HG03095 (cell line): Measurements from ENCODE around the gene NEK1.
"Not testable (repeated sequence)": the region's sequence is repeated elsewhere in the genome, so short reads cannot be mapped to it uniquely, and the experiment has no call there.

Experiments used
- ATAC-seq: cut with Tn5 transposase; IDR thresholded peaks from one replicate; pipeline ENCODE4 v1.9.1; 2021; ENCODE audit warnings: moderate library complexity; ENCODE audit not compliant: unreplicated experiment

NEK1 gene

GRCh38 chr4:169628579-169628978 is 16.2 kb upstream of the NEK1 start:
- ATAC-seq = no peak

GRCh38 chr4:169627307-169627706 is 14.9 kb upstream of the NEK1 start:
- ATAC-seq = peak; percentile 42

GRCh38 chr4:169626331-169627282 is 14.2 kb upstream of the NEK1 start:
- ATAC-seq = no peak

- ATAC-seq = no peak
Observed at GRCh38 chr4:169625886-169626285, 13.5 kb upstream of the NEK1 start.

- not testable (repeated sequence) for ATAC-seq
Observed at GRCh38 chr4:169624012-169624411, 11.6 kb upstream of the NEK1 start.

- no peak for ATAC-seq
Observed at GRCh38 chr4:169622566-169622965, 10.2 kb upstream of the NEK1 start.

GRCh38 chr4:169621731-169622492 is 9.5 kb upstream of the NEK1 start:
- no peak for ATAC-seq

GRCh38 chr4:169620880-169621248 is 8.5 kb upstream of the NEK1 start:
- no peak for ATAC-seq

- peak; percentile 95 for ATAC-seq
Observed at GRCh38 chr4:169619958-169620879, 7.8 kb upstream of the NEK1 start, which contains the start of gene CLCN3. Gene CLCN3, plus strand, starts transcription at chr4:169620578. Its CDS starts 15,351 bp downstream, at chr4:169635929.

- ATAC-seq = peak; percentile 41
Observed at GRCh38 chr4:169619518-169619957, 7.2 kb upstream of the NEK1 start.

- no peak for ATAC-seq
Observed at GRCh38 chr4:169618986-169619385, 6.6 kb upstream of the NEK1 start.

- no peak for ATAC-seq
Observed at GRCh38 chr4:169618286-169618685, 5.9 kb upstream of the NEK1 start.

- no peak for ATAC-seq
Observed at GRCh38 chr4:169617306-169617705, 4.9 kb upstream of the NEK1 start.

- ATAC-seq = no peak
Observed at GRCh38 chr4:169616846-169617245, 4.5 kb upstream of the NEK1 start.

- no peak for ATAC-seq
Observed at GRCh38 chr4:169615467-169616106, 3.2 kb upstream of the NEK1 start.

GRCh38 chr4:169612871-169613859 is 782 bp upstream of the NEK1 start:
- ATAC-seq = peak; percentile 39

- no peak for ATAC-seq
Observed at GRCh38 chr4:169611157-169611556, 1.2 kb downstream of the NEK1 start.

GRCh38 chr4:169604903-169605331 is 7.5 kb downstream of the NEK1 start:
- no peak for ATAC-seq
